Hepatocyte (in vitro differentiated cells): Measurements from ENCODE around the gene AP2S1.
"Not testable (repeated sequence)": the region's sequence is repeated elsewhere in the genome, so short reads cannot be mapped to it uniquely, and the experiment has no call there.

ENCODE experiments used
- CTCF ChIP-seq: fragments of 200-600 bp; sonication (generic); IDR thresholded peaks from 2 replicates; pipeline ENCODE4 v1.5.1; 2016; ENCODE audit warnings: antibody characterized with exemption, mild to moderate bottlenecking; ENCODE audit not compliant: poor library complexity
- EZH2 ChIP-seq: fragments of 200-600 bp; sonication (generic); IDR thresholded peaks from 2 replicates; pipeline ENCODE4 v1.6.1; 2016; ENCODE audit warnings: antibody characterized with exemption, mild to moderate bottlenecking, borderline replicate concordance
- EZH2phosphoT487 ChIP-seq: fragments of 200-600 bp; sonication (generic); IDR thresholded peaks from one replicate; pipeline ENCODE4 v1.6.1; 2018; ENCODE audit warnings: antibody characterized with exemption, mild to moderate bottlenecking, low read depth, moderate library complexity; ENCODE audit not compliant: unreplicated experiment, severe bottlenecking

DNA sequence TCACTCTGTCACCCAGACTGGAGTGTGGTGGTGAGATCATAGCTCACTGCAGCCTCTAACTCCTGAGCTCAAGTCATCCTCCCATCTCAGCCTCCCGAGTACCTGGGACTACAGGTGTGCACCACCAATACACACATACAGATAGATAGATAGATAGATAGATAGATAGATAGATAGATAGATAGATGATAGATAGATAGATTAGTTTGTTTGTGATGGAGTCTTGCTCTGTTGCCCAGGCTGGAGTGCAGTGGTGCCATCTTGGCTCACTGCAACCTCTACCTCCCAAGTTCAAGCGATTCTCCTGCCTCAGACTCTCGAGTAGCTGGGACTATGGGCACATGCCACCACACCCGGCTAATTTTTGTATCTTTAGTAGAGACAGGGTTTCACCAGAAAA, 46.2 kb downstream of the AP2S1 start:
- not testable (repeated sequence) for TF ChIP-seq EZH2, CTCF, EZH2phosphoT487
